Activated CD8-positive, alpha-beta T cell treated with anti-CD3 and anti-CD28 coated beads for 36 hours (primary cell): ENCODE data around the gene LGALS3. TPM values are rescaled to one million over a fixed set of nuclear protein-coding genes. Genes with fewer than 3 reads are reported as not detected.

Experiments
- ATAC-seq: fragments of 200-7000 bp; cut with Tn5 transposase; one replicate; pipeline ENCODE4 v1.10.0; 2021; ENCODE audit warnings: mild to moderate bottlenecking, moderate library complexity
- CTCF ChIA-PET: fragments of 350-600 bp; sonication (Branson Sonifier 250); formaldehyde crosslinking; loops from one replicate; lab custom pipeline; 2021; ENCODE audit warnings: antibody characterized with exemption; lab: Charles Lee
- POLR2A ChIA-PET: fragments of 350-600 bp; sonication (Branson Sonifier 250); formaldehyde crosslinking; loops from one replicate; lab custom pipeline; 2021; ENCODE audit warnings: antibody characterized with exemption; lab: Charles Lee
- DNase-seq: peaks from one replicate; pipeline ENCODE4 v3.0.0-alpha.2; 2020
- H3K27ac Mint-ChIP-seq: one replicate; pipeline ENCODE4 v1.8.0; 2021; ENCODE audit warnings: mild to moderate bottlenecking, mixed read lengths
- H3K27me3 Mint-ChIP-seq: one replicate; pipeline ENCODE4 v1.8.0; 2021; ENCODE audit warnings: mixed read lengths
- H3K36me3 Mint-ChIP-seq: one replicate; pipeline ENCODE4 v1.8.0; 2021; ENCODE audit warnings: low read depth, mixed read lengths
- H3K4me1 Mint-ChIP-seq: one replicate; pipeline ENCODE4 v1.8.0; 2021; ENCODE audit warnings: low read depth, mixed read lengths
- H3K4me3 Mint-ChIP-seq: one replicate; pipeline ENCODE4 v1.8.0; 2021; ENCODE audit warnings: mild to moderate bottlenecking, moderate library complexity, mixed read lengths
- H3K9me3 Mint-ChIP-seq: one replicate; pipeline ENCODE4 v1.8.0; 2021; ENCODE audit warnings: mixed read lengths
- CTCF ChIP-seq: fragments of 200-600 bp; IDR thresholded peaks from one replicate; pipeline ENCODE4 v1.8.0; 2022; ENCODE audit warnings: antibody characterized with exemption, mild to moderate bottlenecking
- intact Hi-C: fragments of 100-400 bp; cut with micrococcal nuclease; formaldehyde crosslinking; loops from one replicate; pipeline ENCODE4 v1.10.0; 2022
- total RNA-seq, 2 experiments: library from RNA; stranded (reverse); gene quantifications; one replicate each; pipeline ENCODE4 v1.2.3, GENCODE V29; 2021

LGALS3 gene
- total RNA-seq, 2 experiments from 2014 or later = 4.5 to 6.0 TPM

- intact Hi-C loops = no loop called here
- POLR2A ChIA-PET = interaction anchor here (0.8 to 1.6 kb wide), 4 partner anchors 9 to 221 kb away, joined by 3 to 8 read pairs (median 4); no protein-coding TSS in a partner anchor
These were observed 61.8 kb downstream of the LGALS3 start for GRCh38 chr14:55190906-55191202.

GRCh38 chr14:55191203-55192053 lies 62.4 kb downstream of the LGALS3 start, which contains the start of gene DLGAP5:
Gene DLGAP5, minus strand, starts transcription at chr14:55191585. Its CDS starts 2,406 bp downstream, at chr14:55189179.
- ChIA-PET CTCF (interaction anchor here (0.8 to 1.5 kb wide), 5 partner anchors 13 to 255 kb away, joined by 3 to 5 read pairs (median 4); partner anchors contain the start of gene FBXO34), POLR2A (interaction anchor here (0.6 to 1.6 kb wide), 6 partner anchors 9 to 421 kb away, joined by 3 to 8 read pairs (median 3); partner anchors contain the start of gene MAPK1IP1L)
- peaks cover 20% of the 10 kb centered on the region for H3K4me1 Mint-ChIP-seq
- peak within 1 kb of the TSS; percentile 97 for H3K4me3 Mint-ChIP-seq
- no peaks in the 10 kb centered on the region for H3K27me3 Mint-ChIP-seq
- H3K36me3 Mint-ChIP-seq = peaks cover 10% of the 10 kb centered on the region
- no peak for TF ChIP-seq CTCF
- ATAC-seq (peak; percentile 99), DNase-seq (peak; percentile 96)
- no peaks in the 10 kb centered on the region for H3K9me3 Mint-ChIP-seq
- intact Hi-C loops = no loop called here
- peak within 1 kb of the TSS; percentile 85 for H3K27ac Mint-ChIP-seq

More at GRCh38 chr14:55190906-55191202, 61.8 kb downstream of the LGALS3 start:
- TF ChIP-seq CTCF = no peak
- H3K27ac Mint-ChIP-seq = peak overlapping the region; percentile 85
- CTCF ChIA-PET = interaction anchor here (0.8 to 1.5 kb wide), 4 partner anchors 80 to 255 kb away, joined by 3 to 5 read pairs (median 4); partner anchors contain the start of gene FBXO34
- H3K27me3 Mint-ChIP-seq = no peaks in the 10 kb centered on the region
- peaks cover 11% of the 10 kb centered on the region for H3K36me3 Mint-ChIP-seq
- peaks cover 20% of the 10 kb centered on the region for H3K4me1 Mint-ChIP-seq
- H3K9me3 Mint-ChIP-seq = no peaks in the 10 kb centered on the region
- peak overlapping the region; percentile 97 for H3K4me3 Mint-ChIP-seq
- no peak for ATAC-seq
- DNase-seq = no peak

- intact Hi-C loops = no loop called here
- TF ChIP-seq CTCF = no peak
- ChIA-PET POLR2A (interaction anchor here (0.6 to 1.2 kb wide), 2 partner anchors 141 to 422 kb away, joined by 3 read pairs; partner anchors contain the start of gene MAPK1IP1L), CTCF (interaction anchor here (1.0 to 1.5 kb wide), 2 partner anchors 12 to 254 kb away, joined by 3 to 5 read pairs; no protein-coding TSS in a partner anchor)
- H3K9me3 Mint-ChIP-seq = no peaks in the 10 kb centered on the region
- DNase-seq (no peak), ATAC-seq (no peak)
- peaks cover 20% of the 10 kb centered on the region for H3K4me1 Mint-ChIP-seq
- peak overlapping the region; percentile 85 for H3K27ac Mint-ChIP-seq
- peak overlapping the region; percentile 97 for H3K4me3 Mint-ChIP-seq
- H3K36me3 Mint-ChIP-seq = peaks cover 6% of the 10 kb centered on the region
- H3K27me3 Mint-ChIP-seq = no peaks in the 10 kb centered on the region
These were observed 63.1 kb downstream of the LGALS3 start for GRCh38 chr14:55192054-55192621.

GRCh38 chr14:55194656-55195355 lies 65.8 kb downstream of the LGALS3 start:
- Mint-ChIP-seq H3K4me1 (peaks cover 16% of the 10 kb centered on the region), H3K36me3 (no peaks in the 10 kb centered on the region), H3K4me3 (no peak overlapping the region), H3K9me3 (no peaks in the 10 kb centered on the region), H3K27ac (no peak overlapping the region), H3K27me3 (no peaks in the 10 kb centered on the region)
- CTCF ChIA-PET = interaction anchor here (1.2 kb wide), 1 partner anchor 12 kb away, joined by 3 read pairs; no protein-coding TSS in a partner anchor
- ATAC-seq (no peak), DNase-seq (no peak)
- intact Hi-C loops = no loop called here
- POLR2A ChIA-PET = interaction anchor here (0.6 to 1.4 kb wide), 4 partner anchors 28 to 1976 kb away, joined by 3 read pairs; no protein-coding TSS in a partner anchor
- TF ChIP-seq CTCF = no peak

Other genes with a start within 250 kb of the LGALS3 start
- gene GCH1, start 226.4 kb upstream of the LGALS3 start, total RNA-seq = 10 to 100 TPM; 35.4 to 38.1 TPM
- 10 to 100 TPM; 59.8 to 68.4 TPM for gene WDHD1, start 102.2 kb upstream of the LGALS3 start, total RNA-seq
- 10 to 100 TPM; 19.8 to 20.8 TPM for gene SOCS4, start 102.0 kb upstream of the LGALS3 start, total RNA-seq
- gene MAPK1IP1L, start 77.6 kb upstream of the LGALS3 start, total RNA-seq = 100 to 1,000 TPM in 1 of 2 experiments, 10 to 100 TPM in 1; 89.3 to 105 TPM
- gene DLGAP5, start 62.3 kb downstream of the LGALS3 start, total RNA-seq = 10 to 100 TPM; 75.4 to 84.0 TPM
- 10 to 100 TPM; 17.7 to 20.0 TPM for gene FBXO34, start 142.2 kb downstream of the LGALS3 start, total RNA-seq